Esophagus (tissue), 2 donors: ENCODE measurements around the gene VDAC1. TPM values are rescaled to one million over a fixed set of nuclear protein-coding genes. Genes with fewer than 3 reads are reported as not detected.

Experiments used
- H3K27ac ChIP-seq, 2 donors: one replicate each; pipeline ENCODE4 v1.5.1; 2013; ENCODE audit warnings: low read depth in 2 of 2, mild to moderate bottlenecking in 2 of 2, inconsistent platforms in 1 of 2, low read length in 1 of 2, moderate library complexity in 1 of 2
- H3K27me3 ChIP-seq, 2 donors: one replicate each; pipeline ENCODE4 v1.6.1; 2013; ENCODE audit warnings: low read length in 2 of 2, control low read depth in 1 of 2, mild to moderate bottlenecking in 1 of 2; ENCODE audit not compliant: insufficient read depth in 2 of 2, control insufficient read depth in 1 of 2
- H3K36me3 ChIP-seq, 2 donors: one replicate each; pipeline ENCODE4 v1.6.1; 2013; ENCODE audit warnings: low read length in 1 of 2; ENCODE audit not compliant: control insufficient read depth in 2 of 2, insufficient read depth in 2 of 2
- H3K4me1 ChIP-seq, 2 donors: one replicate each; pipeline ENCODE4 v1.6.1; 2013; ENCODE audit warnings: low read length in 1 of 2; ENCODE audit not compliant: control insufficient read depth in 2 of 2, insufficient read depth in 2 of 2
- H3K4me3 ChIP-seq, 2 donors: one replicate each; pipeline ENCODE4 v1.5.1; 2013; ENCODE audit warnings: low read length in 2 of 2, mild to moderate bottlenecking in 2 of 2, low read depth in 1 of 2, moderate library complexity in 1 of 2
- H3K9me3 ChIP-seq, 2 donors: one replicate each; pipeline ENCODE4 v1.6.1; 2013; ENCODE audit warnings: mild to moderate bottlenecking in 2 of 2, low read depth in 1 of 2, low read length in 1 of 2, moderate library complexity in 1 of 2; ENCODE audit not compliant: control insufficient read depth in 2 of 2, insufficient read depth in 1 of 2
- WGBS, 2 donors: extraction: QIAGEN DNeasy Blood & Tissue Kit; methylation state at CpG; one replicate each; pipeline ENCODE4 v1.1.7; 2013; 5-methylcytosine and 5-hydroxymethylcytosine counted together
- polyA plus RNA-seq, 2 donors: library from polyadenylated mRNA; stranded (reverse); fragments of 200-250 nt; gene quantifications; one replicate each; pipeline ENCODE4 v1.2.3, GENCODE V29; 2013
- donor health status: healthy with polysubstance abuse.
- donor health status: Bipolar disorder and iron deficiency.

Gene VDAC1
- polyA plus RNA-seq, 2 donors = 154 to 167 TPM

DNA sequence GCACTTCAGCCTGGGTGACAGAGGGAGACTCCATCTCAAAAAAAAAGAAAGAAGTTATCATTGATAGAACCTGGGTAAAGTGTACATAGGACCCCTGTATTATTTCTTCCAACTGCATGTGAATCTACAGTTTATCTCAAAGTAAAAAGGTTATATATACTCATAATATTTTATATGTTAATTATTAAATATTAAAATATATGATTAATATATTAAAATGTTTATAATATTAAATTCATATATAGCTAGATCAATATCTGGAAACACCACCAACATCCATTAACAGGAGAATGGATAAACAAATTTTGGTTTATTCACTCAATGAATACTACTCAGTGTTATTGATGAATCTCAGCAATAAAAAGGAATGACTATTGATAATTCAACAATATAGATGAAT, 56.1 kb downstream of the VDAC1 start:
- no peaks in the 10 kb centered on the region for H3K36me3 ChIP-seq
- H3K4me3 ChIP-seq = no peak overlapping the region
- H3K9me3 ChIP-seq = no peaks in the 10 kb centered on the region
- H3K27ac ChIP-seq = no peak overlapping the region
- no peaks in the 10 kb centered on the region for H3K4me1 ChIP-seq
- no peaks in the 10 kb centered on the region for H3K27me3 ChIP-seq

DNA sequence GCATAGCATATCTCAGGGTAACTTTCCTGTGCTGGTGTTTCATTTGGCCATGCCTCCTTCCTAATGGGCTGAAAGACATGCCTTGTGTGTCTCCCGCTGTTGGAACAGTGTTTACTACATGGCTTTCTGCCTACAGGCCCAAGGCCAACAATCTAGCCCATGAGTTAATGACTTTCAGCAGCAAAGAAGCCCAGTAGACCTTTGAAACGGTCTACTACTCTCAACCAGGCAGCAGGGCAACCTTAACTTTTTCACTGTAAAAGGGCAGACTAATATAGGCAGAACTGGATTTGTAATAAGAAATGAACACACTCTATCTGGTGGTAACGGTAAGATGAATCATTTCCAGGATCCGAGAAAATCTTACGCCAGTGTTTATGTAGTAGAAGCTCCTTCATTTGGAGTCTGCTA, 57.3 kb downstream of the VDAC1 start:
- no peak overlapping the region for H3K4me3 ChIP-seq

DNA sequence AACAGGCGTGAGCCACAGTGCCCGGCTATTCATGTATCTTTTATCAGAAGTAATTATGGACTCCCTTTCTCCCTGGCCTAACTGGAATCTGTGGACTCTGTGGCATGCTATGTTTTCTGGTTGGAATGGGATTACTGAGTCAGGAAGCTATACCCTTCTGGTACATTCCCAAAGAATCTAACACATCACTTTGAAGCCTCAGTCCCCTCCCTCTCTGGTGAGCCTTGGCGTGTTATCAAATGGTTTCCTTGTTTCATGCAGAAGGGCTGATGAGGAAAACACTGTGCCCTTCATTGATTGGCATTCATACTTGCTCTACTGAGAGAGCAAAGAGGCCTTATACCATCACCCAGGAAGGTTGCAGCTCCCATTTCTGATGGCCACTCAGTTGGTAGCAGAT, 59.2 kb downstream of the VDAC1 start:
- H3K4me3 ChIP-seq = no peak overlapping the region
- no peaks in the 10 kb centered on the region for H3K36me3 ChIP-seq
- no peaks in the 10 kb centered on the region for H3K9me3 ChIP-seq
- H3K4me1 ChIP-seq = peaks cover 0 to 5% of the 10 kb centered on the region in 2 donors
- H3K27me3 ChIP-seq = no peaks in the 10 kb centered on the region
- H3K27ac ChIP-seq = no peak overlapping the region
- 87 to 88% methylated on average over 3 of the region's 3 CpGs for WGBS, 2 donors

More for the DNA sequence above, 57.3 kb downstream of the VDAC1 start:
- Histone ChIP-seq H3K27me3 (no peaks in the 10 kb centered on the region), H3K27ac (no peak overlapping the region), H3K9me3 (no peaks in the 10 kb centered on the region), H3K4me1 (peaks cover 0 to 5% of the 10 kb centered on the region in 2 donors), H3K36me3 (no peaks in the 10 kb centered on the region)
- WGBS, 2 donors = 63 to 65% methylated on average over 5 of the region's 5 CpGs

DNA sequence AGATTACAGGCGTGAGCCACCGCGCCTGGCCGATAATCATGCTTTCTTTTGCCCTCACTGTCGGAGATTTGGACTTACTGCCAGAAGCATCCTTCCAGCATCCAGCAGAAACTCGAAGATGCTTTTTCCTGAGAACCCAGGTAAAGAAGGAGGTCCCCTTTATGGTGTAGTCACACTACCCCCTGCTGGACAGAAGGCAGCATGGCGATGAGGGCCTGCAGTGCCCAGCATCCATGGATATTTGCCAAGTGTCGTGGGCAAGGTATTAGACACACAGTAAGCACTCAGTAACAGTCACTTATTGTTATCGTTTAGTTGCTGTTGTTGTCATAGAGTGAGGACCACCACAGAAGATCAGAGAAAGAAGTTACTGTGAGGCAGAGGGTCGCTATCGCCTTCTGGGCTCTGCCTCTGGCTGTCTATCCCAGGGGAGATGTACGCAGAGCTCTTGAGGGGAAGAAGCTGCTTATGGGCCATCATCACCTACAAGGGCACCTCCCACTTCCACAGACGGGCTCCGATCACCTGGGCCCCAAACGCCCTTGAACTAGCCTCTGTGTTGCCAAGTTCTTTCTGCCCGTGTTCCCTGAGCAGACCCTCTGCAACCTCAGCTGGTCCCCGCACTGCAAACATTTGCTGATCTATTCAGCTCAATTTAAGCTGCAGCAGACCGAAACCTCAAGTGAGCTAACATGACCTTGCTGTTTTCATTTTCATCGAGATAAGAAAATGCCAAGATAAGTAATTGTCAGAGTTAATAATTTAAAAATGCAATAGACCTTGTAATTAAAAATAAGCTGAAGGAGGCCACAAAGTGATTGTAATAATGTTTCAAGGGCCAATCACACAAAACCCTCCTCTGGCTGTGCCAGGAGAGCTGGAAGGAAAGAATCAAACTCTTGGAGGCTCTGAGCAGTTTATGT, 60.3 kb downstream of the VDAC1 start:
- Histone ChIP-seq H3K4me1 (peaks cover 0 to 5% of the 10 kb centered on the region in 2 donors), H3K27ac (no peak overlapping the region), H3K36me3 (no peaks in the 10 kb centered on the region), H3K9me3 (no peaks in the 10 kb centered on the region), H3K27me3 (no peaks in the 10 kb centered on the region), H3K4me3 (no peak overlapping the region)
- WGBS, 2 donors = 57 to 70% methylated on average over 19 of the region's 19 CpGs

DNA sequence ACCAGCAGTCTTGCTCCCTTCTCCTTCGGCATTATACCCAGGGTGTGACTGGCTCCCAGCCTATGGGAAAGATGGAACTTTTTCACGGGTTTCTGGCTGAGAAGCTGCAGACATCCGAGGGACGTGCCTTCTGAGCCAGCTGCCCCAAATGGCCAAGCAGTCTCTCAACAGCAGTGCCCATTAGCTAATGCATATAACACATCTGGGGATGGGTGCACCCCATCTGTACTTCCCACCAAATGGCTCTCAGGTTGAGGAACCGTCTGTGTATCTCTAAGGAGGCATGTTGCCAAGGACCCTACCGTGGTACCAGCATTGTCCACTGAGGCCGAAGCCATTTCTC, 61.3 kb downstream of the VDAC1 start:
- Histone ChIP-seq H3K36me3 (no peaks in the 10 kb centered on the region), H3K27me3 (no peaks in the 10 kb centered on the region), H3K4me3 (no peak overlapping the region), H3K27ac (no peak overlapping the region), H3K9me3 (no peaks in the 10 kb centered on the region), H3K4me1 (peaks cover 0 to 5% of the 10 kb centered on the region in 2 donors)
- WGBS, 2 donors = 62 to 63% methylated on average over 7 of the region's 7 CpGs

DNA sequence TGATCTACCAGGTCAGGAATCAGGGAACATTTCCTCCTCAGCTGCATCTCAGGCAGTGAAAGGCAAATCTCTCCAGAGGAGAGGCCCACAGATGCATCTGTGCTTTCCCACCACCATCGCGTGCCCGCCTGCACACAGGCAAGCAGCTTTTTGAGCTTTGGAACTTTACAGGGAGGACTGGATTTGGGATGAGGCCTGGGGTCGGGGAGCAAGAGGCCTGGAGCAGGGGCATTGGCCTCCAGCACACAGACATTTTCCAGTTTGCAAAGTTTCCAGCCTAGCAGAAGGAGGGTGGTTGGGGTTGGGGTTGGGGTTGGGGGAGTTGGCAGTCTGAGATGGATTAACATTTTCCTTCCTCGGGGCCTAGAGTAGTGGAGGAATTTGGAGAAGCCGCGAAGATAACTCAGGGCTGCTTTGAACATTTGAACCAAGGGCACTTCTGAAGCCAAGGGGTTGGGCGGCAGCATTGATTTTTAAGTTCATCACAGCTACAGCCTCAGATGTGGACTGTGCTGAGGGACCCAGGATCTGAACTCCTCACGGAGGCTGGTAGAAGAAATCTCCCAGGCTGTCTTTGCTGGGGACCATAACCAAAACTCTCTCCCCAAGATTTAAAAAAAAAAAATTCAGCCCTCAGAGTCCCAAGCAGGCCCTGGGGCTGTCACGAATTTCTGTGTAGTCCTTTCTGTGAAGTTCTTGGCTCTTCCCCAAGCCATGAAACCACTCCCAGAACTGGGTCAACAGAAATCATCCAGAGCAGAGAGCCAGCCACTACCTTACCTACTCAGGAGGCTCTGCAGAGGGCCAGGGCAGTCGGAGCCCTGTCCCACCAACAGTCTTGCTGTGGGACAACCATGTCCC, 61.9 kb downstream of the VDAC1 start:
- 57 to 72% methylated on average over 11 of the region's 11 CpGs for WGBS, 2 donors
- H3K4me3 ChIP-seq = no peak overlapping the region
- H3K36me3 ChIP-seq = no peaks in the 10 kb centered on the region
- H3K9me3 ChIP-seq = no peaks in the 10 kb centered on the region
- H3K4me1 ChIP-seq = peaks cover 0 to 5% of the 10 kb centered on the region in 2 donors
- H3K27me3 ChIP-seq = no peaks in the 10 kb centered on the region
- H3K27ac ChIP-seq = no peak overlapping the region

DNA sequence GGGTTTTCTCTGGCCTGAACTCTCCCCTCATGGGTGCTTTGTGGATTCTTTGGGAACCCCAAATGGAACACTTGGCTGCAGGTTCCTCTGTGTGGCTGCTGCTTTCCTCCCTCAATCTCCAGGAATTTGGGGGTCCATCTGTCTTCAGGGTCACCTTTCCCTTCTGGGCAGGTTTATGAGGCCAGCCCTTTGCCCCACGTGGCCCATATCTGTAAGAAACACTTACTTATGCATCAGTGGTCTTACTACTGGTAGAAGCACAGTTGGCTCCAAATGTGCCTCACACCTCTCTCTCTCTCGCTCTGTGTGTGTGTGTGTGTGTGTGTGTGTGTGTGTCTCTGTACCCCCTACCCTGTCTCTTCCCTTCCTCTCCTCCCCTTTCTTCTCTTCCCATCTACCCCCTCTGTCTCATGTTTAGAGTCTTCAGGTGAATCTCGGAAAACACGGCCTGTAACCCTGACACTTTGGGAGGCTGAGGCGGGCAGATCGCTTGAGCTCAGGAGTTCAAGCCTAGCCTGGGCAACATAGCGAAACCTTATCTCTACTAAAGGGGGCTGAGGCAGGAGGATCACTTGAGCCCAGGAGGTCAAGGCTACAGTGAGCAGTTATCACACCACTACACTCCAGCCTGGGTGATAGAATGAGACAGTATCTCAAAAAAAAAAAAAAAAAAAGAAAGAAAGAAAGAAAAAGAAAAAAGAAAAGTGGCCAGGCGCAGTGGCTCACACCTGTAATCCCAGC, 63.1 kb downstream of the VDAC1 start:
- Histone ChIP-seq H3K27me3 (no peaks in the 10 kb centered on the region), H3K9me3 (no peaks in the 10 kb centered on the region), H3K36me3 (no peaks in the 10 kb centered on the region), H3K4me1 (peaks cover 0 to 5% of the 10 kb centered on the region in 2 donors), H3K4me3 (no peak overlapping the region), H3K27ac (no peak overlapping the region)
- 92 to 95% methylated on average over 8 of the region's 8 CpGs for WGBS, 2 donors

DNA sequence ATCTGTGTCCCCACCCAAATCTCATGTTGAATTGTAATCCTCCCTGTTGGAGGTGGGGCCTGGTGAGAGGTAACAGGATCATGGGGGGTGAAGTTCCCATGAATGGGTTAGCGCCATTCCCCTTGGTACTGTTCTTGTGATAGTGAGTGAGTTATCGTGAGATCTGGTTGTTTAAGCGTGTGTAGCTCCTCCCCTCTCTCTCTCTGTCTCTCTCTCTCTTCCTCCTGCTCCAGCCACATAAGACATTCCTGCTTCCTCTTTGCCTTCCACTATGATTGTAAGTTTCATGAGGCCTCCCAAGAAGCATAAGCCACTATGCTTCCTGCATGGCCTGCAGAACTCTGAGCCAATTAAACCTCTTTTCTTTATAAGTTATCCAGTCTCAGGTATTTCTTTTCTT, 65.1 kb downstream of the VDAC1 start:
- no peak overlapping the region for H3K27ac ChIP-seq
- no peaks in the 10 kb centered on the region for H3K36me3 ChIP-seq
- peaks cover 0 to 3% of the 10 kb centered on the region in 2 donors for H3K9me3 ChIP-seq
- WGBS, 2 donors = 87 to 90% methylated on average over 3 of the region's 3 CpGs
- H3K4me3 ChIP-seq = no peak overlapping the region
- H3K27me3 ChIP-seq = no peaks in the 10 kb centered on the region
- H3K4me1 ChIP-seq = peaks cover 0 to 5% of the 10 kb centered on the region in 2 donors

DNA sequence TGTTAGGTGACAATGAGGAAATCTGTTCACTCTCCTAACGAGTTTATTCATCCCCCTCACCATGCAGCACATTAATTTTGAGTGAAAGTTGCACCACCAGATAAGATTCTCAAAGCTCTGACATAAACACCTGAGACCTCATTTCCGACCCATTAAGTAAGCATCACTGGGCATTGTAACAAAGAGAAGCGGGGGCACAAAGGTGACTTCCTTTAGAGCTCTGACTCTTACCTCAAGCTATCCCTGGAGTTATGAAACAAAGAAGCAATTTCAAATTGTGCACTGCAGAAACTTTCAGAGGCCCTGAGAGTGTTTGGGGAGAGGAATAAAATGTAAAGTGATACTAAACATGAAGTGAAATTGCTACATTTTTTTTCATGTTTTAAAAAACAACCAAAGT, 65.8 kb downstream of the VDAC1 start:
- WGBS, 2 donors = 68 to 77% methylated on average over 3 of the region's 3 CpGs
- Histone ChIP-seq H3K4me1 (peaks cover 0 to 5% of the 10 kb centered on the region in 2 donors), H3K36me3 (no peaks in the 10 kb centered on the region), H3K27ac (no peak overlapping the region), H3K4me3 (no peak overlapping the region), H3K27me3 (no peaks in the 10 kb centered on the region), H3K9me3 (peaks cover 0 to 3% of the 10 kb centered on the region in 2 donors)
